Ectodermal cell (in vitro differentiated cells): ENCODE data around the gene HAUS8.
"Not testable (repeated sequence)": the region's sequence is repeated elsewhere in the genome, so short reads cannot be mapped to it uniquely, and the experiment has no call there.

Source experiments
- H3K27ac ChIP-seq: 2 replicates; pipeline ENCODE4 v1.7.0; 2013; ENCODE audit warnings: mild to moderate bottlenecking, low read depth, low read length; ENCODE audit not compliant: insufficient read depth, poor library complexity, severe bottlenecking
- H3K27me3 ChIP-seq: 2 replicates; pipeline ENCODE4 v1.7.0; 2013; ENCODE audit warnings: mild to moderate bottlenecking, low read length; ENCODE audit not compliant: insufficient read depth, control insufficient read depth, poor library complexity, severe bottlenecking
- H3K36me3 ChIP-seq: one replicate; pipeline ENCODE4 v1.7.0; 2013; ENCODE audit warnings: low read length; ENCODE audit not compliant: control insufficient read depth, insufficient read depth
- H3K4me1 ChIP-seq: one replicate; pipeline ENCODE4 v1.7.0; 2013; ENCODE audit warnings: low read length; ENCODE audit not compliant: control insufficient read depth, insufficient read depth
- H3K4me3 ChIP-seq: 2 replicates; pipeline ENCODE4 v1.7.0; 2013; ENCODE audit warnings: low read depth, low read length, control low read depth; ENCODE audit not compliant: insufficient read depth
- H3K9me3 ChIP-seq: 2 replicates; pipeline ENCODE4 v1.7.0; 2013; ENCODE audit warnings: mild to moderate bottlenecking, low read length, moderate library complexity; ENCODE audit not compliant: control insufficient read depth
- WGBS, 2 experiments: methylation state at CpG; one replicate each; pipeline ENCODE4 v1.1.7; 2013; ENCODE audit warnings: missing lambda C conversion rate in 2 of 2; 5-methylcytosine and 5-hydroxymethylcytosine counted together

Gene HAUS8

DNA sequence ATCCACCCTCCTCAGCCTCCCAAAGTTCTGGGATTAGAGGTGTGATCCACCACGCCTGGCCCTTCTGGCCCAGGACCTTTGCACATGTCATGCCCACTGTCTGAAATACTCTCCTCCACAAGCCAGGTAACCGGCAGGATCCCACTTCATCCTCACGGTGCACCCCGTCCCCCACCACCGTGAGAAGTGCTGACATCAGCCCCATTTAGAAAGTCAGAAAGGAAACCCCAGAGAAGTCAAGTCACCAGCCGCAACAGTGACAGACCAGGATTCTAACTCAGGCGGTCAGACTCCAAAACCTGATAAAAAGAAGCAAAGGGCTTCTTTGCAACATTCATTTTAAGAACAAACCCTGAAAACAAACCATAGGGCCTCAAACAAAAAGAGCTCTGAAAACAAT, 52.5 kb downstream of the HAUS8 start:
- 77 to 81% methylated on average over 7 of the region's 7 CpGs for WGBS, 2 experiments
- Histone ChIP-seq H3K36me3 (peaks cover 5% of the 10 kb centered on the region), H3K27me3 (peaks cover 10% of the 10 kb centered on the region), H3K27ac (no peak overlapping the region), H3K4me1 (no peaks in the 10 kb centered on the region), H3K4me3 (no peak overlapping the region), H3K9me3 (no peaks in the 10 kb centered on the region)

DNA sequence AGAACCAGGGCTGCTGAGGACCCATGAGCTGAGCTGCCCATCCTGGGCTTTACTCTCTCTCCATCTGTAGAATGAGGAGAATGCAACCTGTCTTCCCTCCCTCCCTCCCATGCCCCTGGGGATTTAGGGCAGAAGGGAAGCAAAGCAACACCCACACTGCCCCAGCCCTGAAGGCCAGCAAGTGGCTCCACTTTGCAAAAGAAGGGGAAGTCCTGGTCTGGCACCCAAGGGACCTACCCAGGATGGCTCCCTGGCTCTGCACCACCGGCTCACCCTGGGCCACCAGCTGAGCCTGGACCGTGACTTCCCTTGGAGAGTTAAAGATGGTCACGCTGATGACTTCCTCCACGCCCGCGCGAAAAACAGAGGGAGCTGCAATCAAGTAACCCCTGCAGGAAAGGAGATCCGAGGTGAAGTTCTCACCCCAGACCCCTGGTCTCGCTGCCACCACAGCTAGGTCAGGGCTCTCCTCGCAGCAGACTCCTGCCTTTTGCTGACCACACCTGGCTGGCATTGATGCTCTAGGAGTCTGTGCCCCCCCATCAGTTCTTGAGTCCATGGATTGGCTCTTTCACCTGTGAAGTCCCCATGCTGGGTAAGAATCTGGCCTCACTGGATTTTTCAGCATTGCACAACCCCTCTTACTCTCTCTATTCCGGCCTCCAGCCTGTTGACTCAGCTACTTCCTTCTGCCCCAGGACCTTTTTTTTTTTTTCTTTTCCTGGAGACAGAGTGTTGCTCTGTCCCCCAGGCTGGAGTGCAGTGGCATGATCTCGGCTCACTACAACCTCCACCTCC, 53.3 kb downstream of the HAUS8 start:
- Histone ChIP-seq H3K4me3 (no peak overlapping the region), H3K27ac (no peak overlapping the region), H3K9me3 (no peaks in the 10 kb centered on the region), H3K36me3 (peaks cover 5% of the 10 kb centered on the region), H3K27me3 (peaks cover 10% of the 10 kb centered on the region), H3K4me1 (no peaks in the 10 kb centered on the region)
- 92 to 96% methylated on average over 12 of the region's 12 CpGs for WGBS, 2 experiments

GRCh38 chr19:17021328-17021727, 53.9 kb downstream of the HAUS8 start:
- Histone ChIP-seq H3K4me3 (no peak overlapping the region), H3K27ac (no peak overlapping the region), H3K36me3 (peaks cover 5% of the 10 kb centered on the region), H3K27me3 (peaks cover 10% of the 10 kb centered on the region), H3K9me3 (no peaks in the 10 kb centered on the region), H3K4me1 (no peaks in the 10 kb centered on the region)
- 90 to 98% methylated on average over 1 of the region's 1 CpG for WGBS, 2 experiments

GRCh38 chr19:17020823-17021222, 54.4 kb downstream of the HAUS8 start:
- Histone ChIP-seq H3K27me3 (peaks cover 10% of the 10 kb centered on the region), H3K4me1 (no peaks in the 10 kb centered on the region)
- WGBS, 2 experiments: 97 to 99% methylated on average over 2 of the region's 2 CpGs

GRCh38 chr19:17020385-17020784, 54.9 kb downstream of the HAUS8 start:
- Histone ChIP-seq H3K4me3 (no peak overlapping the region), H3K27me3 (peaks cover 8% of the 10 kb centered on the region), H3K4me1 (no peaks in the 10 kb centered on the region), H3K36me3 (peaks cover 5% of the 10 kb centered on the region), H3K9me3 (no peaks in the 10 kb centered on the region), H3K27ac (no peak overlapping the region)

More at GRCh38 chr19:17020823-17021222, 54.4 kb downstream of the HAUS8 start:
- no peak overlapping the region for H3K27ac ChIP-seq
- no peaks in the 10 kb centered on the region for H3K9me3 ChIP-seq
- H3K4me3 ChIP-seq: no peak overlapping the region
- peaks cover 5% of the 10 kb centered on the region for H3K36me3 ChIP-seq

- H3K36me3 ChIP-seq: not testable (repeated sequence)
These were observed 60.9 kb downstream of the HAUS8 start for GRCh38 chr19:17014212-17014861.

GRCh38 chr19:17011485-17011884, 63.8 kb downstream of the HAUS8 start:
- no peak overlapping the region for H3K27ac ChIP-seq
- no peaks in the 10 kb centered on the region for H3K4me1 ChIP-seq
- H3K27me3 ChIP-seq: no peaks in the 10 kb centered on the region
- H3K36me3 ChIP-seq: no peaks in the 10 kb centered on the region
- WGBS, 2 experiments: 92 to 95% methylated on average over 16 of the region's 16 CpGs
- no peaks in the 10 kb centered on the region for H3K9me3 ChIP-seq
- no peak overlapping the region for H3K4me3 ChIP-seq

More at GRCh38 chr19:17014212-17014861, 60.9 kb downstream of the HAUS8 start:
- H3K27me3 ChIP-seq, H3K9me3 ChIP-seq, H3K4me3 ChIP-seq, H3K27ac ChIP-seq, H3K4me1 ChIP-seq: not testable (repeated sequence)
- 85 to 86% methylated on average over 9 of the region's 9 CpGs for WGBS, 2 experiments

- no peak overlapping the region for H3K27ac ChIP-seq
- WGBS, 2 experiments: 91 to 93% methylated on average over 3 of the region's 3 CpGs
- no peaks in the 10 kb centered on the region for H3K27me3 ChIP-seq
- H3K4me3 ChIP-seq: no peak overlapping the region
- no peaks in the 10 kb centered on the region for H3K9me3 ChIP-seq
- no peaks in the 10 kb centered on the region for H3K4me1 ChIP-seq
- H3K36me3 ChIP-seq: no peaks in the 10 kb centered on the region
These were observed 68.7 kb downstream of the HAUS8 start for GRCh38 chr19:17006579-17006978.

DNA sequence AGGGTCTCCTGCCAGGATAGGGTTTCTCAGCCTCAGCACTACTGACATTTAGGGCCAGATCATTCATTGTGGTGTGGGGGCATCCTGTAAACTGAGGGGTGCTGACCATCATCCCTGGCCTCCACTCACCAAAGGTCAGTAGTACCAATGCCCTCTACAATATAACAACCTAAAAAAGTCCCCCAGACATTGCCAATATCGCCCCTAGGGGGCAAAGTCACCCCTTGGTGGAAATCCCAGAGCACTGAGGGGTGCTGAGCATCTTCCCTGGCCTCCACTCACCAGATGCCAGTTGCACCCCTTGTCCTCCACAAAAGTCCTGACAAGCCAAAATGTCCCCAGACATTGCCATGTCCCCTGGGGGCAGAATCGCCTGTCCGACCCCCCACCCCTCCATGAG, 70.3 kb downstream of the HAUS8 start:
- no peak overlapping the region for H3K4me3 ChIP-seq
- 73 to 75% methylated on average over 3 of the region's 3 CpGs for WGBS, 2 experiments
- H3K27ac ChIP-seq: no peak overlapping the region
- no peaks in the 10 kb centered on the region for H3K36me3 ChIP-seq
- H3K9me3 ChIP-seq: no peaks in the 10 kb centered on the region
- H3K27me3 ChIP-seq: no peaks in the 10 kb centered on the region
- H3K4me1 ChIP-seq: no peaks in the 10 kb centered on the region

DNA sequence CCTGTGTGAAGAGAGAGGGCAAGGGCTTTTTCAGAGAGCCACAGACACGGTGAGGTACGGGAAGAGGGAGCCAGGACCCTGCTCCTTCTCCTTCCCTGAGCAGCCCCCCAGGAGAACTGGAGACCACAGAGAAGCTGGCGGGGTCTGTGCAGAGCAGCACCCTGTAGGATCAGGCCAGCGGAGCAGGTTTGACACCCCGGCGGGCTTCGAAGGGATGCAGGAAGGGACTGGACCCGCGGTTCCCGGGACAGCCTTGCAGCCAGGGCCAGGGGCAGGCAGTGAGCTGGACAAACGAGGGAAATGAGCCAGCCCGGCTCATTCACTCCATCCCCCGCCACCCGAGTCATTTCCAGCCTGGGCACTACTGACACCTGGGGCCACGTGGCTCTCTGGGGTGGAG, 70.9 kb downstream of the HAUS8 start:
- H3K27ac ChIP-seq: no peak overlapping the region
- H3K9me3 ChIP-seq: no peaks in the 10 kb centered on the region
- H3K27me3 ChIP-seq: no peaks in the 10 kb centered on the region
- H3K4me1 ChIP-seq: no peaks in the 10 kb centered on the region
- WGBS, 2 experiments: 94% methylated on average over 15 of the region's 15 CpGs
- H3K4me3 ChIP-seq: no peak overlapping the region
- no peaks in the 10 kb centered on the region for H3K36me3 ChIP-seq
